Erythroblast (primary cell): ENCODE measurements around the gene TCF3.

Experiments used
- DNase-seq, 2 experiments: peaks; one replicate each; lab custom pipeline; 2025; lab: John Stamatoyannopoulos, UW
- GATA1 ChIP-seq: IDR thresholded peaks from 2 replicates; pipeline ENCODE4 v1.6.1; 2011; ENCODE audit warnings: low read depth, mild to moderate bottlenecking, control low read depth, low read length, moderate library complexity
- POLR2A ChIP-seq: IDR thresholded peaks from 2 replicates; pipeline ENCODE4 v1.6.1; 2011; ENCODE audit warnings: mild to moderate bottlenecking, low read length

TCF3 gene

GRCh38 chr19:1560286-1560882 is 92.0 kb downstream of the TCF3 start:
- no peak for DNase-seq
- no peak for TF ChIP-seq POLR2A
- TF ChIP-seq GATA1: no peak
